ENCODE data around the gene CTDSPL.
A peak's percentile ranks its signal among the peaks of the same experiment; 100 is the strongest.

CTDSPL gene

GRCh38 chr3:37992271-37993066 lies 130.8 kb downstream of the CTDSPL start:
- no peak for DNase-seq

- no peak for DNase-seq
Measured at GRCh38 chr3:37993067-37993455, 131.4 kb downstream of the CTDSPL start.

- DNase-seq: peak in 1 of 6 experiments; percentile 5
Measured at GRCh38 chr3:37993460-37993819, 131.8 kb downstream of the CTDSPL start.

- peak; percentile 42 to 71 (median 51) for DNase-seq
Measured at GRCh38 chr3:37993820-37994638, 132.3 kb downstream of the CTDSPL start.

- DNase-seq: no peak
Measured at GRCh38 chr3:37994639-37994972, 132.9 kb downstream of the CTDSPL start.

- DNase-seq: peak in 4 of 6 experiments; percentile 9 to 22 (median 18)
Measured at GRCh38 chr3:37995652-37996641, 134.3 kb downstream of the CTDSPL start.

GRCh38 chr3:37996785-37997301 lies 135.2 kb downstream of the CTDSPL start:
- DNase-seq: peak; percentile 48 to 85 (median 68)

- DNase-seq: no peak
Measured at GRCh38 chr3:37997342-37997741, 135.7 kb downstream of the CTDSPL start.

- DNase-seq: no peak
Measured at GRCh38 chr3:37997791-37998370, 136.2 kb downstream of the CTDSPL start.

GRCh38 chr3:37999836-38000235 lies 138.2 kb downstream of the CTDSPL start:
- no peak for DNase-seq

GRCh38 chr3:38000242-38000916 lies 138.7 kb downstream of the CTDSPL start:
- no peak for DNase-seq

- DNase-seq: no peak
Measured at GRCh38 chr3:38000965-38001455, 139.3 kb downstream of the CTDSPL start.

GRCh38 chr3:38001456-38002081 lies 139.9 kb downstream of the CTDSPL start:
- DNase-seq: no peak

- no peak for DNase-seq
Measured at GRCh38 chr3:38002291-38002876, 140.7 kb downstream of the CTDSPL start.

GRCh38 chr3:38002940-38003339 lies 141.3 kb downstream of the CTDSPL start:
- no peak for DNase-seq

GRCh38 chr3:38003371-38003816 lies 141.7 kb downstream of the CTDSPL start:
- peak in 5 of 6 experiments; percentile 42 to 62 (median 52) for DNase-seq

- DNase-seq: no peak
Measured at GRCh38 chr3:38003817-38004414, 142.2 kb downstream of the CTDSPL start.

- DNase-seq: peak in 3 of 6 experiments; percentile 21 to 38 (median 33)
Measured at GRCh38 chr3:38004415-38005075, 142.9 kb downstream of the CTDSPL start.
